PC-3 (cell line): ENCODE measurements around the gene GLIPR2. TPM values are rescaled to one million over a fixed set of nuclear protein-coding genes. Genes with fewer than 3 reads are reported as not detected.

Source experiments
- ATAC-seq: fragments of 200-7000 bp; cut with Tn5 transposase; 2 replicates; pipeline ENCODE4 v1.9.1; 2020; ENCODE audit warnings: mild to moderate bottlenecking, moderate library complexity
- BruUV-seq: library from RNA; stranded (reverse); fragments of 400-500 nt; replicated peaks from 2 replicates; lab custom pipeline; 2021; lab: Mats Ljungman, UMichigan
- CTCF ChIA-PET: fragments of 300-600 bp; sonication (Branson Sonifier 250); formaldehyde crosslinking; loops from one replicate; lab custom pipeline; 2022; ENCODE audit warnings: antibody characterized with exemption; lab: Charles Lee
- POLR2A ChIA-PET: fragments of 300-600 bp; sonication (Branson Sonifier 250); formaldehyde crosslinking; loops from one replicate; lab custom pipeline; 2022; ENCODE audit warnings: antibody characterized with exemption; ENCODE audit not compliant: unreplicated experiment; lab: Charles Lee
- DNase-seq: peaks from one replicate; pipeline ENCODE4 v3.0.0-alpha.2; 2015
- H2AFZ ChIP-seq: fragments of 300-600 bp; sonication (generic); 2 replicates; pipeline ENCODE4 v1.6.0; 2016; ENCODE audit warnings: antibody characterized with exemption, low read length
- H3F3A ChIP-seq: fragments of 300-600 bp; sonication (generic); one replicate; pipeline ENCODE4 v1.6.0; 2017; ENCODE audit warnings: antibody characterized with exemption, low read length, control low read depth, mild to moderate bottlenecking; ENCODE audit not compliant: unreplicated experiment
- H3K27ac ChIP-seq: fragments of 300-600 bp; sonication (generic); 2 replicates; pipeline ENCODE4 v1.5.1; 2016; ENCODE audit warnings: mild to moderate bottlenecking, low read length
- H3K27me3 ChIP-seq: fragments of 300-600 bp; sonication (generic); 2 replicates; pipeline ENCODE4 v1.6.1; 2016; ENCODE audit warnings: low read length, mixed read lengths
- H3K36me3 ChIP-seq: fragments of 300-600 bp; sonication (generic); 2 replicates; pipeline ENCODE4 v1.6.1; 2016; ENCODE audit warnings: low read depth, mixed run types, low read length, mixed read lengths
- H3K4me1 ChIP-seq: fragments of 300-600 bp; sonication (generic); 2 replicates; pipeline ENCODE4 v1.5.1; 2016; ENCODE audit warnings: low read length; ENCODE audit not compliant: insufficient read depth
- H3K4me2 ChIP-seq: fragments of 300-600 bp; sonication (generic); 2 replicates; pipeline ENCODE4 v1.6.0; 2016; ENCODE audit warnings: low read length
- H3K4me3 ChIP-seq: fragments of 300-600 bp; sonication (generic); 2 replicates; pipeline ENCODE4 v1.5.1; 2016; ENCODE audit warnings: mild to moderate bottlenecking, low read length, mixed read lengths
- H3K79me2 ChIP-seq: fragments of 300-600 bp; sonication (generic); 2 replicates; pipeline ENCODE4 v1.6.1; 2017; ENCODE audit warnings: low read length, mixed read lengths
- H3K9ac ChIP-seq: fragments of 300-600 bp; sonication (generic); 2 replicates; pipeline ENCODE4 v1.6.0; 2016; ENCODE audit warnings: mild to moderate bottlenecking, low read length
- H3K9me2 ChIP-seq: fragments of 300-600 bp; sonication (generic); replicated peaks from 2 replicates; pipeline ENCODE4 v1.6.1; 2016; ENCODE audit warnings: mixed run types, low read length, mixed read lengths
- H3K9me3 ChIP-seq: fragments of 300-600 bp; sonication (generic); 2 replicates; pipeline ENCODE4 v1.6.1; 2016; ENCODE audit warnings: low read length, mixed read lengths
- H4K20me1 ChIP-seq: fragments of 300-600 bp; sonication (generic); 2 replicates; pipeline ENCODE4 v1.6.1; 2016; ENCODE audit warnings: low read length, mixed read lengths
- CTCF ChIP-seq: fragments of 300-600 bp; sonication (generic); conservative IDR thresholded peaks from 2 replicates; pipeline ENCODE4 v1.5.1; 2017; ENCODE audit warnings: antibody characterized with exemption, low read depth, mild to moderate bottlenecking, low read length
- EZH2 ChIP-seq: fragments of 300-600 bp; sonication (generic); IDR thresholded peaks from one replicate; pipeline ENCODE4 v1.6.1; 2017; ENCODE audit warnings: antibody characterized with exemption, mild to moderate bottlenecking, low read length; ENCODE audit not compliant: unreplicated experiment
- EZH2phosphoT487 ChIP-seq: fragments of 300-600 bp; sonication (generic); IDR thresholded peaks from 2 replicates; pipeline ENCODE4 v1.6.1; 2018; ENCODE audit warnings: mild to moderate bottlenecking, antibody characterized with exemption, low read length, borderline replicate concordance
- intact Hi-C: fragments of 100-400 bp; cut with micrococcal nuclease; formaldehyde crosslinking; loops from 2 replicates; pipeline ENCODE4 v1.9.0; 2023
- total RNA-seq: library from RNA; depleted of rRNA; stranded (reverse); fragments of >200 nt; gene quantifications from 2 replicates; pipeline ENCODE4 v1.2.3, GENCODE V29; 2014

Gene GLIPR2
- total RNA-seq, 1 experiment from 2014 or later: 6.7 TPM

- no peak overlapping the region for H3K27ac ChIP-seq
- no peak for TF ChIP-seq CTCF
- no peak for TF ChIP-seq EZH2
- no peak for TF ChIP-seq EZH2phosphoT487
- no peak overlapping the region for H3K4me2 ChIP-seq
- BruUV-seq: no TSS peak
- no peaks in the 10 kb centered on the region for H4K20me1 ChIP-seq
- no peaks in the 10 kb centered on the region; the same call in 1 of the 2 replicates for H3K36me3 ChIP-seq
- POLR2A ChIA-PET: no interaction called here
- no peaks in the 10 kb centered on the region for H3K9me3 ChIP-seq
- no peaks in the 10 kb centered on the region for H3F3A ChIP-seq
- H3K4me1 ChIP-seq: peaks cover 10% of the 10 kb centered on the region
- H3K9ac ChIP-seq: no peak overlapping the region
- H3K4me3 ChIP-seq: no peak overlapping the region
- intact Hi-C loops: no loop called here
- DNase-seq (no peak), ATAC-seq (no peak)
- no peak overlapping the region for H2AFZ ChIP-seq
- no peaks in the 10 kb centered on the region for H3K27me3 ChIP-seq
- no peaks in the 10 kb centered on the region for H3K79me2 ChIP-seq
- H3K9me2 ChIP-seq: no peaks in the 10 kb centered on the region
- CTCF ChIA-PET: interaction anchor here (1.4 kb wide), 1 partner anchor 77 kb away, joined by 3 read pairs; no protein-coding TSS in a partner anchor
Measured at GRCh38 chr9:36100532-36100931, 36.0 kb upstream of the GLIPR2 start.

- Histone ChIP-seq H3K36me3 (no peaks in the 10 kb centered on the region; the same call in 1 of the 2 replicates), H3F3A (no peaks in the 10 kb centered on the region), H3K9ac (no peak overlapping the region), H3K27ac (peak overlapping the region; percentile 18), H3K4me2 (no peak overlapping the region), H2AFZ (no peak overlapping the region), H3K9me3 (no peaks in the 10 kb centered on the region), H3K9me2 (no peaks in the 10 kb centered on the region), H4K20me1 (no peaks in the 10 kb centered on the region), H3K4me3 (no peak overlapping the region), H3K79me2 (no peaks in the 10 kb centered on the region), H3K27me3 (no peaks in the 10 kb centered on the region), H3K4me1 (peaks cover 10% of the 10 kb centered on the region)
- no TSS peak for BruUV-seq
- ATAC-seq (peak; percentile 91), DNase-seq (peak; percentile 93)
- intact Hi-C loops: loop anchor here (2.0 kb wide), 1 partner anchor 65 kb away; no protein-coding TSS in a partner anchor
- no peak for TF ChIP-seq EZH2
- no peak for TF ChIP-seq EZH2phosphoT487
- no peak for TF ChIP-seq CTCF
- CTCF ChIA-PET: interaction anchor here (0.5 to 1.4 kb wide), 4 partner anchors 17 to 348 kb away, joined by 3 to 4 read pairs (median 3); no protein-coding TSS in a partner anchor
- POLR2A ChIA-PET: no interaction called here
Measured at GRCh38 chr9:36101916-36102741, 34.4 kb upstream of the GLIPR2 start.
